ENCODE data around the gene ADAMTS17. TPM values are rescaled to one million over a fixed set of nuclear protein-coding genes. Genes with fewer than 3 reads are reported as not detected.
A peak's percentile ranks its signal among the peaks of the same experiment; 100 is the strongest.

Gene ADAMTS17
- total RNA-seq (2.7 and 3.7 TPM in 2 replicates), polyA plus RNA-seq (4.4 TPM in 2 replicates)

- Histone ChIP-seq H3K79me2 (no peaks in the 10 kb centered on the region), H2AFZ (peak within 1 kb of the TSS; percentile 76), H3K27ac (no peak within 1 kb of the TSS), H3K4me1 (ENCODE audit: insufficient read depth) (no peaks in the 10 kb centered on the region), H3K9me2 (replicated peaks; ENCODE audit: insufficient read depth) (no peaks in the 10 kb centered on the region), H3K4me3 (peak within 1 kb of the TSS; percentile 77), H3K36me3 (replicated peaks; ENCODE audit: insufficient read depth, low read depth) (no peaks in the 10 kb centered on the region), H3K9me3 (ENCODE audit: low read depth) (no peaks in the 10 kb centered on the region), H4K20me1 (ENCODE audit: insufficient read depth, poor library complexity, severe bottlenecking) (no peaks in the 10 kb centered on the region), H3K27me3 (peaks cover 30% of the 10 kb centered on the region), H3K4me2 (peak within 1 kb of the TSS; percentile 95)
- 4% methylated on average over 43 of the region's 59 CpGs for WGBS (ENCODE audit: low lambda C conversion rate, missing lambda C conversion rate)
- peak; percentile 97 for DNase-seq (ENCODE audit: low spot score)
- TF ChIP-seq EZH2 (IDR thresholded peaks at IDR 0.05; ENCODE audit: borderline replicate concordance) = no peak
- peak; percentile 90 for TF ChIP-seq CTCF (IDR thresholded peaks at IDR 0.05; ENCODE audit: poor library complexity)
- TF ChIP-seq EZH2phosphoT487 (IDR thresholded peaks at IDR 0.05; ENCODE audit: low read depth, severe bottlenecking, unreplicated experiment) = no peak
Measured at GRCh38 chr15:100341750-100342560, at the start of gene ADAMTS17. Gene ADAMTS17 (minus strand): TSS chr15:100341975. CDS start chr15:100341899, 76 bp downstream.

GRCh38 chr15:100385300-100386050 lies 43.7 kb upstream of the ADAMTS17 start:
- no peaks in the 10 kb centered on the region for H4K20me1 ChIP-seq (ENCODE audit: insufficient read depth, poor library complexity, severe bottlenecking)
- no peak for DNase-seq (ENCODE audit: low spot score)
- H3K4me3 ChIP-seq = no peak overlapping the region
- TF ChIP-seq CTCF (IDR thresholded peaks at IDR 0.05; ENCODE audit: poor library complexity) (no peak), EZH2phosphoT487 (IDR thresholded peaks at IDR 0.05; ENCODE audit: low read depth, severe bottlenecking, unreplicated experiment) (no peak), EZH2 (IDR thresholded peaks at IDR 0.05; ENCODE audit: borderline replicate concordance) (no peak)
- WGBS (ENCODE audit: low lambda C conversion rate, missing lambda C conversion rate) = 91% methylated on average over 3 of the region's 3 CpGs
- H3K4me1 ChIP-seq (ENCODE audit: insufficient read depth) = no peaks in the 10 kb centered on the region
- H3K36me3 ChIP-seq (replicated peaks; ENCODE audit: insufficient read depth, low read depth) = no peaks in the 10 kb centered on the region
- H2AFZ ChIP-seq = no peak overlapping the region
- H3K27me3 ChIP-seq = no peaks in the 10 kb centered on the region
- H3K9me2 ChIP-seq (replicated peaks; ENCODE audit: insufficient read depth) = no peaks in the 10 kb centered on the region
- H3K79me2 ChIP-seq = no peaks in the 10 kb centered on the region
- no peak overlapping the region for H3K4me2 ChIP-seq
- no peak overlapping the region for H3K27ac ChIP-seq
- H3K9me3 ChIP-seq (ENCODE audit: low read depth) = no peaks in the 10 kb centered on the region

GRCh38 chr15:100384108-100384410 lies 42.3 kb upstream of the ADAMTS17 start:
- Histone ChIP-seq H3K9me3 (ENCODE audit: low read depth) (no peaks in the 10 kb centered on the region), H2AFZ (no peak overlapping the region), H4K20me1 (ENCODE audit: insufficient read depth, poor library complexity, severe bottlenecking) (no peaks in the 10 kb centered on the region), H3K27me3 (no peaks in the 10 kb centered on the region), H3K4me2 (no peak overlapping the region), H3K79me2 (no peaks in the 10 kb centered on the region), H3K9me2 (replicated peaks; ENCODE audit: insufficient read depth) (no peaks in the 10 kb centered on the region), H3K4me1 (ENCODE audit: insufficient read depth) (no peaks in the 10 kb centered on the region), H3K4me3 (no peak overlapping the region), H3K36me3 (replicated peaks; ENCODE audit: insufficient read depth, low read depth) (no peaks in the 10 kb centered on the region), H3K27ac (no peak overlapping the region)
- no peak for DNase-seq (ENCODE audit: low spot score)
- no peak for TF ChIP-seq EZH2phosphoT487 (IDR thresholded peaks at IDR 0.05; ENCODE audit: low read depth, severe bottlenecking, unreplicated experiment)
- TF ChIP-seq CTCF (IDR thresholded peaks at IDR 0.05; ENCODE audit: poor library complexity) = no peak
- TF ChIP-seq EZH2 (IDR thresholded peaks at IDR 0.05; ENCODE audit: borderline replicate concordance) = no peak
- 80% methylated on average over 10 of the region's 10 CpGs for WGBS (ENCODE audit: low lambda C conversion rate, missing lambda C conversion rate)

Measured in hepatocyte (in vitro differentiated cells).